Eye (tissue), 1 donor: ENCODE measurements around the gene ADAM12.
A peak's percentile ranks its signal among the peaks of the same experiment; 100 is the strongest.

Experiments used
- DNase-seq: peaks from one replicate; pipeline ENCODE4 v3.0.0-alpha.2; 2015

ADAM12 gene

DNA sequence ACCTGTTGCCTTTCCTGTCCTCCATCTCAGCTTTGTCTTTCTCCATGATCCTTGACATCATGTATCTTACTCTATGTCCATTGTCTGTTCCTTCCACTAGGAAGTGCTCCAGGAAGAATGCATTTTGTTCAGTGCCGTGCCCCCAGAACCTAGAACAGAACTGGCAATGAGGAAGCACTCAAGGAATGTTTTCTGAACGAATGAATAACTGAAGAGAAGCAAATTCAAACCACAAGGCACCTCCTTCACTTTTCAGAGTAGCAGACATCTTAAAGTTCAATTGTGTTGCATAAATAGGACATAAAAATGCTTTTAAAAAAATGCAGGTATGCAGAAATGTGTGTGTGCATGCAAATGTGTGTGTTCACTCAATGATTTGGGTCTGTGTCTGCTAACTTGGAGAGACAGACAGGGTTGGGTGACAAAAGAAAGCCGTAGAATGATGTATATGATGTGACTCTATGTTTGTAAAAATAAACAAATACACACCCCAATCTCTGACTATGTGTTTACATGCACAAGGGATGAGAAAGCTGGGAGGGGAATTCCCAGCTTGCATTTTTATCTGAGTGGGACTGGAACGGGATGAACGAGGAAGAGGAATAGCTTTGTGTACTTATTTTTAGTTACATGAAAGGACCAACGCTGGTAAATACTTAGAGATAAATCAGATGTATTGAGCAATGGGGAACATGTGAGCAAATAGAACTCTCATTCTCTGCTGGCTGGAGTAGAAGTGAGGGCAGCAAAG lies 254.2 kb downstream of the ADAM12 start:
- DNase-seq: no peak

DNA sequence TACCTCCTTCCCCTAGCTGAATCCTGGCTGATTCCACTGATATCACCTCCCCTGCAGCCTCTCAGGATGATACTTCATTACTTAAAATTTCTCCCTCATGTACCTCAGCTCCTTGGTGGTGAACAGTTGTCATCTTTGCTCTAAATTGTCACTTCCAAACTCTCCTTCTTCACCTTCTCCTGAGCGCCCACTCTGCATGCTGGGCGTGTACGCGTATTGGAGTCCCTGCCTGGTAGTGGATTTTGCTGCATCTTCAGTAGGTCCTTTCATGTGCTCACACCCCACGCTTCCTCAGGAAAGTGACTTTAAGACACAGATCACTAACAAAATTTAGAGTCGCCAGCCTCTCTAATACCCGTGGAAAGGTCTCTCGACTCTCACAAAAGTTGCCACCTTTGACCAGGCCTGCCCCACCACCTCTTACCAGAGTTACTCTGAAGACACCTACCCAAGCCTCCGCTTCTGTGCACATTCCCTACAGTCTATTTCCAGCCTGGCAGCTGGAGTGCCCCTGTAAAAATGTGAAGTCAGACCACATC lies 255.1 kb downstream of the ADAM12 start:
- no peak for DNase-seq

DNA sequence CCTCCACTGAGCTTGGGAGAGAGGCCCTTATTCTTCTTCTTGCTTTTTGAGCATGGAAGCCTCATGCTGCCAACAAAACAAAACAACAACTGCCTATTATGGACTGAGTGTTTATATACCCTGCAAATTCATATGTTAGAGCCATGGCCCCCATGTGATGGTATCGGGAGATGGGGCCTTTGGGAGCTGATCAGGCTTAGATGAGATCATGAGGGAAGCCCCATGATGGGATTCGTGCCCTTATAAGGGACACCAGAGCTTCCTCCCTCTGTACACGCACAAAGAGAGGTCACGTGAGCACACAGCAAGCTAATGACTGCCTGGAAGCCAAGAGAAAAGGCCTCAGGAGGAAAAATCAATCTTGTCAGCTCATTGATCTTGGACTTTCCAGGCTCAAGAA lies 256.9 kb downstream of the ADAM12 start:
- DNase-seq: peak; percentile 63

DNA sequence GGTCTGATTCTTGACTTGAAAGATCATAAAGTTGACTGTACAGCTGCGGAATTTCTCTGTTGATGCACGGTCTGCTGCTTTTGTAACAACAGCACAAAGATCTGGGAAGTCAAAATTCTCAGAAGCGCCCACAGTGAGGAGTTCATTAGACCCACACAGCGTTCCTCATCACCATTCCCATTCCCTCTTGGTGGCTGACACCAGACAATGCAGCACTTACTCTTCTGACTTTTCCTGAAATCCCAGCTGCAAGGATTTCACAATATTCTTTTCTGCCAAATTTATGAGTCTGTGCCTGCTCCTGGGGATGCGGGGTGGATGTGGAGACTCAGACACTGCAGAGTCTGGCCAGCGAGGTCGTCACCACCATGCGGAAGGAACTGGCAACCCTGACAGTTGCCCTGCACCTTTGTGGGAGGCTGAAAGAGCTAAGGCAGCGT lies 258.0 kb downstream of the ADAM12 start:
- DNase-seq: no peak

DNA sequence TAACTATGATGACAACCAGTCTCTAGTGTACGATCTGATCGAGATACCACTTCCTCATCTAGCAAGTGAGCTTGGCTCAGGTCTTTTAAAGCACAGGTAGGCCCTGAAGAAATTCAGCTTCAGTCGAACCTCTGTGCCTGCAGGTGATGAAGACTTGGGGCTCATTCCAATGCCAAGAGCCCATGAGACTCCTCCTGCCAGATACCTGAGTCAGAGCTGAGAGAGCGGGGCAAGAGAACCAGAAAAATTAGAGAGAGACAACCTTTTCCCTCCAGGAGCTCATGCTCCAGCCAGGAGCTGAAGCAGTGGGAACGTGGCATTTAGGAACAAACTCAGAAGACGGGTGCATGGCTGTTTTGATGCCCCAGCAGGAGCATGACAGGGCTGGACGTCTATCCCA lies 259.3 kb downstream of the ADAM12 start:
- DNase-seq: no peak

DNA sequence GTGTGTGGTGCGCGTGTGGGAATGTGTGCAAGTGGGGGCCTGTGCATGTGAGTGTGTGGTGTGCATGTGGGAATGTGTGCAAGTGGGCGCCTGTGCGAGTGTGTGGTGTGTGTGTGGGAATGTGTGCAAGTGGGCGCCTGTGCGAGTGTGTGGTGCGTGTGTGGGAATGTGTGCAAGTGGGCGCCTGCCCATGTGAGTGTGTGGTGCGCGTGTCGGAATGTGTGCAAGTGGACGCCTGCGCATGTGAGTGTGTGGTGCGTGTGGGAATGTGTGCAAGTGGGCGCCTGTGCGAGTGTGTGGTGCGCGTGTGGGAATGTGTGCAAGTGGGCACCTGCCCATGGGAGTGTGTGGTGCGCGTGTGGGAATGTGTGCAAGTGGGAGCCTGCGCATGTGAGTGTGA lies 259.7 kb downstream of the ADAM12 start:
- DNase-seq: no peak

DNA sequence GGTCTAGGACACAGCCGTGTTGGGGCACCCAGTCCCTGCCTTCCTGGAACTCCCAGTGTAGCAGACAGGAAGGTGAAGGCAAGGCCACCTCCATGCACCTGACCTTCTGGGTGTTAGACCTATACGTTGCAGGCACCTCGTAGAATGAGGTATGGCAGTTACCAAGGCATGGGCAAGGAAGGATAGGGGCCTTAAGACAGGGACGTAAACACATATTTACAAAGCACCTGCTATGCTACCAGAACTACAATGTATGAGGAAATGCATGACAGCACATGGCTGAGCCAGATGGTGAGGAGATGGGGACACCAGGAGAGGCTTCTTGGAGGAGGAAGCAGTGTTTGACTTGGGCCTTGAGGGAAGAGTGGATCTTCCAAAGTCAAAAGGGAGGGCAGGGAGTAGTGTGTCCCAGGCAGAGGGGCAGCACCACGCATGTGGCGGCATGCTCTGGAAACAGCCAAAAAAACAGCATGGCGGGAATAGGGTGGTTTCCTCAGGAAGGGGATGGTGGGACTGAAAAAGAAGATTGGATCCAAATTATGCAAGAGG lies 260.7 kb downstream of the ADAM12 start:
- no peak for DNase-seq

DNA sequence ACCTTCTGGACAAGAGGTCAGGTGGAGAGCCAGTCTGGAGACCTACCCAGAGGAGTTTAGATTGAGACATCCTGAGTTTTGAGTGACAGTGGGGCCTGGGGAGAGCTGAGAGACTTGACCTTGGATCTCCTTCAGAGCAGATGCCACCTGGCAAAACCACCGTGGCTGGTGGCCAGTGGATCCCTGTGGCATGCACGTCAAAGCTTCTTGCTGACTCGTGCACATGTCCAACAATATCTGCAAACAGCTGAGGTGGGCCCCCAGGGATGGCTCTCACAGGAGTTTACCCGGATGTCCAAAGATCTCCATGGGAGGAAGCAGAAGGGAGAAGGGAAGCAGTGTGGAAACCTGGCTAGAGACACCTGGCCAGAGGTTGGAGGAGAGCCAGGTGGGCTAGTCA lies 261.4 kb downstream of the ADAM12 start:
- no peak for DNase-seq

DNA sequence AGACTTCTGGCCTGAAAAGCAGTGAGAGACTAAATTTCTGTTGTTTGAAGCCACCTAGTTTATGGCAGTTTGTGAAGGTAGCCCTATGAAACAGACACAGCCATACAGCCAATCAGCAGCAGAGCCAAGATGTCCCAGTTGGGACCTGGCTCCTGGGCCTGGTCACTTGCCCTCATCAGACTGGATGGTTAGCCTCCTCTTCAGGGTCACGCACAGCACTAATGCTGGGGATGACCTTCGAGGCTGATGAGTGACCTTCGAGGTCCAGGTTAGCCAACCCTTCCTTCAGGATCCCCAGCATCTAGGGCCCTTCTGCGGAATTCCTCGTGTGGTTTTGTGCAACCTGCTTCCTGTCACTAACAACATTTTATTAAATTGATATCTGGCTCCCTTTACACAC lies 262.3 kb downstream of the ADAM12 start:
- no peak for DNase-seq

DNA sequence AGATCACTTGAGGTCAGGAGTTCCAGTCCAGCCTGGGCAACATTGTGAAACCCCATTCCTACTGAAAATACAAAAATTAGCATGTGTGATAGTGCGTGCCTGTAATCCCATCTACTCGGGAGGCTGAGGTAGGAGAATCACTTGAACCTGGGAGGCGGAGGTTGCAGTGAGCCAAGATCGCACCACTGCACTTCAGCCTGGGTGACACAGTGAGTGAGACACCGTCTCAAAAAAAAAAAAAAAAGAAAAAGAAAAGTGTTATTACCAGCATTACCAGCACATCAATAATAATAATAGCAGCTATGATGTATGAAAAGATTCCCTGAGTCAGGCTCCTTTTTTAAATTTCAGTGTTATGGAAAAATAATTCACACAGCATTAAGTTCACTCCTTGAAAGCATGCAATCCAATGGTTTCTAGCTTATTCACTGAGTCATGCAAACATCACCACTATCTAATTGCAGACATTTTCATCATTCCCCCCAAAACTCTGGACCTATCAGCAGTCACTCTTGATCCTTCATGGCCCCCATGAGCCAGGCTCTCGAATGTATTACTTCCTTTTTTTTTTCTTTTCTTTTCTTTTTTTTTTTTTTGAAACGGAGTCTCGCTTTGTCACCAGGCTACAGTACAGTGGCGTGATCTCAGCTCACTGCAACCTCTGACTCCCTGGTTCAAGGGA lies 263.5 kb downstream of the ADAM12 start:
- DNase-seq: no peak

DNA sequence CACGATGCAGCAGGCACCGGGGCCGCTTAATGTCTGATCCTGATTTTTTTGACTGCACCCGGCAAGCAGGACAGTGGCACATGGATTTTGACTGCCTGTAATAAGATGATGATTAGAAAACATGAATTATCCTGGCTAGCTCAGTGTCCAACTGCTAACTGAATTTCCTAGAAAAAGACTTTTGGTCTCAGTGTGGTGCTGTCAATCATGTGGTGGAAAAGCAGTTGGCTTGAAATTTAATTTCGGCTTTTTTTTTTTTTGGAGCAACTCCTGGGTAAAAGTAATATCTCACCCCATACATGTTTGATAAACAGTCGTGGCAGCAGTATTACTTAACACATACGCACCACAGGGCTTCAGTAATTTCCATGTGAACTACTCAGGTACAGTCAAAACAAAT lies 264.2 kb downstream of the ADAM12 start:
- no peak for DNase-seq

DNA sequence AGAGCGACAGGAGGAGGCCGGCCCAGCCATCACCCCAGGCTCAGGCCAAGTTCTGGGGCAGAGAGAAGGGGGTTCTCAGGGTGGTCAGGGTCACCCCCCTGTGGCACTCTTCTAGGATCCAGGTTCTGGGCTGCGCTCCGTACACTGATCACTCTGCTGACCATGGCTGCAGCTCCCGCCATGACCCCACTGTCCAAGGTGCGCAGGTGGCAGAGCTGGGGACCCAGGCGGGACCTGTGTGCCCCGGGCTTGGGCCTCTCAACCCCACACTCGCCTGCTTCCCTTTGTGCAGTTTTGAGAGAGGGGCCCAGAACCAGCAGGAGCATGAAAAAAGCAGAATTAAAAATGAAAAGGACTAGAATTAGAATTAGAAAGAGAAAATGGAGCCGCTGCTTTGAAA lies 264.8 kb downstream of the ADAM12 start:
- DNase-seq: no peak

DNA sequence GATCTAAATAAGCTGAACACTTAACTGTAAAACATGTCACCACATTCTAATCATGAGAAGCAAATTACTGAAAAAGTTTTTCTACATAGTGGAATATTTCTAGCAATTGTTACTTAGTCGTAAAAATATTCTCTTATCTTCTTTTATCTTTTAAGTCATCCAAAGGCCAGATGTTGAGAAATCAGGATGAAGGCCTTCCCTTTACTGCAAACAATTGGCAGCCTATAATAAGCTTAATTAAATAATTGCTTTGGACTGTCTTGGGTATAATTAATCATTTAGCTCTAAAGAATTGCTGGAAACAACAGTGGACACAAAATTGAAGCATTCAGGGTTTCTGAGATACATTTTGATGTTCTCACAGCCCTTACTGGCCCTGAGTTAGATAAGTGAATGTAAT lies 265.4 kb downstream of the ADAM12 start:
- DNase-seq: no peak

DNA sequence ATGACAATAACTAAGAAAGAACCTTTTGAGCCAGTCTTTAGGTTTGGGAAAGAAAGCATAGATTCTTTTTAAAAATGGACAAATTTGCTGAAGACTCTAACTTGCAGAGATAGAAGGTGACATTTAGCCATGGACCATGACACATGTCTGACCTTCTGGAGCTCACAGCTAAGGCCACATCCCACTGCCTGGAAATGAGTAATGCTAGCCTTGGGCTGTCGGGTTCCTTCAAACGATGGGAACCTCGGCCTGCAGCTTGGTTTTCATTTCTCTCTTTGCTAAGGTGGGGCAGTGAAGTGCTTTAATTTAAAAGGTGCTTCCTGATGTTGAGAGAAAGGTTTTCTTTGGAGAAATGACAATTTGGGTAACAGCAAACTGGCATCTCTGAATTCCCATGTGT lies 268.7 kb downstream of the ADAM12 start:
- no peak for DNase-seq

DNA sequence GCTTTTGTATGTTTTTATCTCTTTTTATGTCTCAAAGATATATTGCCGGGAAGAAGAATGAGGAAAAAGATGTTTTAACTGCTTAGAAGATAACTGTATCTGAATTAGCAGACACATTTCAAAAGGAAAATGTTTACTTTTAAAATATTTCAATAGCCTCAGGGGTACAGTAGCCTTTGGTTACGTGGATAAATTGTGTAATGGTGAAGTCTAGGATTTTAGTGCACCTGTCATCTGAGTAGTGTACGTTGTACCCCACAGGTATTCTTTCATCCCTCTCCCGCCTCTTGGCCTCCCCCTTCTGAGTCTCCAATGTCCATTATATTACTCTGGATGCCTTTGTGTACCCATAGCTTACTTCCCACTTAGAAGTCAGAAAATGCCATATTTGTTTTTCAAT lies 269.8 kb downstream of the ADAM12 start:
- no peak for DNase-seq

DNA sequence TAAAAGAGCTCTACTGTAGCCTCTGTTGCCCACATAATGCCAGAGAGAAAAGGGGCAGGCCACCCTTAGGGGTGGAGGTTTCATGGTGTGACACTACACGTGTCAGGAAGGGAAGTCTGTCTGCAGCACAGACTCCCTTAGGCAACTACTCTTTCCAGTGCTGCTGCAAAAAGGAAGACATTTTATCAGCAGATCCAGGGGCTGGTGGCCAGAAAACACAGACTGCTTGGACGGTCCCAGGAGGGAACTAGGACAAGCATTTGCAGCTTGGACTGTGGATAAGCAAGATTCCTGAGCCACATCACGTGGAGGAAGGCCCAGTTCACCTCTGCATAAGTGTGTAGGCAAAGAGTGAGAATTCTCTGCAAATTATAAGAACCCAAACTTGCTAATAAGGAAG lies 271.1 kb downstream of the ADAM12 start:
- no peak for DNase-seq

DNA sequence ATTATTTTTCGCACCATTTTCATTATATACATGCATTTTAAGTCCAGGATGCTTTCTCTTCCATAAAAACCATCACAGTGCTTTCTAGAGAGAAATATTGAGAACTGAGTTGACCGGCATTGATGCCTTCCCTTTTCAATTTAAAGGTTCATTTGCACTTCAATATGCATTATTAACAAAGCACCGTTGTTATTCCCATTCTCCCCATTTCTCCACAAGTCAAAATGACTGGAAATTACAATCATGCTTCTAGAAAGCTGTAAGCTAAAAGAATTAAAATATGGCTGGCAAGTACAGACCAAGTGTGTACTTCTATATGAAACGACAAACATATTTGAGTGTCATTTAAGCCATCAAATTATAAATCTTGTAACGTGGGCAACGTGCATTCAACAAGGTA lies 272.4 kb downstream of the ADAM12 start:
- no peak for DNase-seq

DNA sequence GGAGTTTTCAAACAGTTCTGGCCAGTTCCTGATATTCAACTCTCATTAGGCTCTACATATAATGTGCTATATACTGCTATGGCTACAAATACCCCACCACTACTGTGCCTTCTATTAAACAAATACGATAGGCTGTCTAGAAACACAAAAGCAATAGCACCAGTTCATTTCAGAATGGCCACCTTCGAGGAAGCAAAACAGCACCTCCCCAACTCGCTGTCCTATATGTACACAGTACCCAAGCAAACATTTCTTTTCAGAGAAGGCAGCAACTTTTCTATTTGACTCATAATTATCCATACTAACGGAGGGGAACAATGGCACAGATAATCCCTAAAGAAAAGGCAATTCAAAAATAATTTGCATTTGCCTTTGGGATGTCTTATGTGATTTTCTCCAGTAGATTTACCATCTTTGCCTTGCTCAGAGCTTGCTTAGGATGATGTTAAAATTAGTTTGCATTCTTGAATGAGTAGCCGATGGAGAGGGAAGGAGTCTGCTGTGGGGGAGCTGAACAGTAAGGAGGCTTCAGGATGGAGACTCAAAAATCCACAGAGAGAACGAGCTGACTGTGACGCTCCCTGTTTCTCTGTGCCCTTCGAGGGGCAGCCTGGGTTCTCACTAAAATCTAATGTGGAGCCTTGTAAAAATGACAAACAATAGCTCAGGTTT lies 273.3 kb downstream of the ADAM12 start:
- peak; percentile 30 for DNase-seq

DNA sequence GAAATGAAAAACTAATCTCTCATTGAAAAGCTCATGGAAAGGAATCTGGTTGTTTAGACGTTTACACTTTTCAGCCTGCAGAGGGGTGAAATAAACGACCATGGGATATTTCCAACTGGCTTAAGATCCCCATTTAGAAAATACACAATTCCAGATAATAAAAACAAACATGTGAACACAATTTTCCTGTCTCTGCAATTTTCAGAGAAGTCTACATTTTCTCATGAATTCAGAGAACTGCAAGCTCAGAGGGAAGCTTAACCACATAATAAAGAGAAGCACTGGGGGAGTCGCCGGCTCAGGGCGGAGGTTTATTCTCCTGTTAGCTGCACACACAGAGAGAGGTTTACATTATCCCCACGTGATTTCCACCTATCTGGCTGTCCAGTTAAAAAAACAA lies 276.8 kb downstream of the ADAM12 start:
- no peak for DNase-seq

DNA sequence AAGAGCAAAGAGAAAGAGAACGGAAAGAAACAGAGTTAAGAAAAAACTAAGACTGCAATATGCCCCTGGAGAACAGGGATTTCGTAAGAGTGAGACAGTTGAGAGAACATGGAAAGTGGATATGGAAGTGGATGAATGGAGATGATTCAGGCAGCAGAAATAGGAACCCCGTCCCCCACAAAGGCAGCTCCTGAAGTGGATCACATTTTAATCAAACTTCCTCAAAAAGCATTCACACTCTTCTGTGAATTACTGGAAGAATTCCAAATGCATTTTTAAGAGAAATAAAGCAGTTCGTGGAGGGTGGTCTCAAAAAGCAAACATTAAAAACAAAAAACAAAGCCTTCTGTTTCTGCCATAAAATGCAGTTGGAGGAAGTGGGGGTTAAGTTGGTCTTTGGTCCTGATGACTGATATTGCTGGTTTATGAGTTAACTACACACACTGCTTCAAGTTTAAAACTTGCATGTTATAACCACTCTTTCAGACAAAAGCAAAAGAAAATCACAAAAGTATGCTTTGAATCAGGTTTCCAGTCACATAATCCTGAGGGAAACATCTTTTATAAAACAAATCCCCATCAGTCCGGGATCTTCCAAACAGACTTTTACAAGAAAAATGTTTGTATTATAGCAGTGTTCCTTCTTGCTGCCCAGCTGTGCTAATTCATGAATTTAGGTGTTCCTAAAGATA lies 277.6 kb downstream of the ADAM12 start:
- DNase-seq: no peak

DNA sequence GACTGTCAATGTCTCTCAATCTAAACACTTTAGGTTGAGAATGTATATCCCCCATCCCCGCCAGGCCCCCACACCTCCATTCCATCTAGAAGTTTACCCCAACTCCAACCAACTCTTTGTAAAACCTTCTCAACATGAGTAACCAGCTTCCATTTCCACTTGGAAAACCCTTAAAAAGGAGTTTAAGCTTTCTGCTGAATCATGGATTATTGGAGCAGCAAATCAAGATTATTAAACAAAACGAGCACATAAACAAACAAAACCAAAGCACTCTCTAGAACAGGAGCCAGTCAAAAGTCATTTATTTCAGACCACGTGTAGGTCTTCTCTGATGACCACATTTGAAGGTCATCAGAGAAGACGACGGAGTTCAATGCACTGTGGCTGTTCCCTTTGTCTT lies 278.4 kb downstream of the ADAM12 start:
- DNase-seq: no peak

DNA sequence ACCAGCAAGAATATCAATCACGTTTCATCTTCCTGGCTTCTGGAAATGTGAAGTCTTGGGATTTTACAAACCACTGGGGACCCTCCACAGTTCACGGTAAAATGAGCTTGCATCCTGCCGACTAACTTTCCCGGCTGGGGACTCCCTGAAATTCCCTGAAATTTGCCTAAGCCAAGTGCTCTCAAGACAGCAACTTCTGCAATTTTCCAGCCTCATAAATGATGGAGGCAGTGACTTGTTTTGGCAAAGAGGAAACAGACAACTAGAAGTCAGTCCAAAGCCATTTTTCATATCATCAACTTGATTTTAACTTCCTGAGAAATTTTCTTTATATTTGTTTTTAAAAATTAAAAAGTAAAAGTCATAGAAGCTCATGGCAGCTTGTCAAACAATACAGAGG lies 279.6 kb downstream of the ADAM12 start:
- DNase-seq: no peak

DNA sequence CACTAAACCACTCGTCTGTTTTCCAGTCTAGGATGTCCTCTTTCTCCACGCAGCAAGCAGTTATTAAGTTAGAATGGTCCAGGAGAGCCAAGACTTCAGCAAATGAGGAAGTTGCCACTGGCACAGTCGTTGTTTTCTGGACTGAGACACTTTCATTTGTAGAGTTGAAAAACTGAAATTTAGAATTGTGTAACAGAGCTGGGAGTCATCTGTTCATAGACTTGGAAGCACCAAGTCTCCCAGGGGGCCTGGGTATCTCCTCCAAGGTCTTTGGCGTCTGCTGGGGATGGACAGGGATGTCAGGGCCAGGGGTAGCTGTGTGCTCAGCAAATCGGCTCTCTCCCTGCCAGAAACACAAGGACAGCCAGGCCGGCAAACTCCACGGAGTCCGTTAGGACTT lies 283.5 kb downstream of the ADAM12 start:
- DNase-seq: no peak
